ENCODE data around the gene ZNF133. TPM values are rescaled to one million over a fixed set of nuclear protein-coding genes. Genes with fewer than 3 reads are reported as not detected.
A peak's percentile ranks its signal among the peaks of the same experiment; 100 is the strongest.

Gene ZNF133
- total RNA-seq, 6 donors from 2014 or later, result 9.2 to 30.4 (median 12.8) TPM

DNA sequence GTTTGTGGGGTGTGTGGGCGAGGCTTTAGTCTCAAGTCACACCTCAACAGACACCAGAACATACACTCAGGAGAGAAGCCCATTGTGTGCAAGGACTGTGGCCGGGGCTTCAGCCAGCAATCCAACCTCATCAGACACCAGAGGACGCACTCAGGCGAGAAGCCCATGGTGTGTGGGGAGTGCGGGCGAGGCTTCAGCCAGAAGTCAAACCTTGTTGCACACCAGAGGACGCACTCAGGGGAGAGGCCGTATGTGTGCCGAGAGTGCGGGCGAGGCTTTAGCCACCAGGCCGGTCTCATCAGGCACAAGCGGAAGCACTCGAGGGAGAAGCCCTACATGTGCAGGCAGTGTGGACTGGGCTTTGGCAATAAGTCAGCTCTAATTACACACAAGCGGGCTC lies 27.8 kb downstream of the ZNF133 start:
- WGBS, 2 donors, result 94 to 100% methylated on average over 4 to 15 of the region's 15 CpGs
- DNase-seq, result peak in 1 of 2 donors; percentile 54

DNA sequence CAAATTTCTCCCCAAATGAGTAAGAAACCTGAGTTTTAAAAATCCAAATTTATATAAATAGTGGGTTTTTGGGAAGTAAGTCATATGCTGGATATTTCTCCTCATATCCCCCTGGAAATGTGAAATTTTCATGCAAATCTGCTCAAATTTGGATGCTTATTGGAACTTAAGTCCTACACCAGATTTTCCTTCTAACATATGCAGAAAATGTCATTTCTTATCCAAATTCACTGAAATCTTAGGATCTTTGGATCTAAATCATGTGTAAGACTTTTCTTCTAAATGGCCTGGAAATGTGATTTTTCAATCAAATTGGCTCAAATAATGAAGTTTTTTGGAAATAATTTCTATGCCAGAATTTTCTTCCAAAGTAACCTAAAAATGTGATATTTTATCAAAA lies 33.0 kb downstream of the ZNF133 start:
- Histone ChIP-seq H3K36me3 (peaks cover 0 to 12% (median 7%) of the 10 kb centered on the region in 4 donors), H3K27me3 (no peaks in the 10 kb centered on the region), H3K9me3 (no peaks in the 10 kb centered on the region), H3K4me1 (no peaks in the 10 kb centered on the region), H3K4me3 (no peak overlapping the region), H3K27ac (no peak overlapping the region)
- TF ChIP-seq POLR2AphosphoS5 (IDR thresholded peaks at IDR 0.05) (no peak), POLR2A (IDR thresholded peaks at IDR 0.05) (no peak), EP300 (IDR thresholded peaks at IDR 0.05) (no peak)
- TF ChIP-seq, protein P1, sequence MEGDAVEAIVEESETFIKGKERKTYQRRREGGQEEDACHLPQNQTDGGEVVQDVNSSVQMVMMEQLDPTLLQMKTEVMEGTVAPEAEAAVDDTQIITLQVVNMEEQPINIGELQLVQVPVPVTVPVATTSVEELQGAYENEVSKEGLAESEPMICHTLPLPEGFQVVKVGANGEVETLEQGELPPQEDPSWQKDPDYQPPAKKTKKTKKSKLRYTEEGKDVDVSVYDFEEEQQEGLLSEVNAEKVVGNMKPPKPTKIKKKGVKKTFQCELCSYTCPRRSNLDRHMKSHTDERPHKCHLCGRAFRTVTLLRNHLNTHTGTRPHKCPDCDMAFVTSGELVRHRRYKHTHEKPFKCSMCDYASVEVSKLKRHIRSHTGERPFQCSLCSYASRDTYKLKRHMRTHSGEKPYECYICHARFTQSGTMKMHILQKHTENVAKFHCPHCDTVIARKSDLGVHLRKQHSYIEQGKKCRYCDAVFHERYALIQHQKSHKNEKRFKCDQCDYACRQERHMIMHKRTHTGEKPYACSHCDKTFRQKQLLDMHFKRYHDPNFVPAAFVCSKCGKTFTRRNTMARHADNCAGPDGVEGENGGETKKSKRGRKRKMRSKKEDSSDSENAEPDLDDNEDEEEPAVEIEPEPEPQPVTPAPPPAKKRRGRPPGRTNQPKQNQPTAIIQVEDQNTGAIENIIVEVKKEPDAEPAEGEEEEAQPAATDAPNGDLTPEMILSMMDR (IDR thresholded peaks at IDR 0.05), result no peak
- DNase-seq (no peak), ATAC-seq (ENCODE audit: low FRiP score in 2 of 2) (no peak)

More for the DNA sequence above, 27.8 kb downstream of the ZNF133 start:
- TF ChIP-seq, protein P1 (IDR thresholded peaks at IDR 0.05), result no peak
- TF ChIP-seq POLR2A (IDR thresholded peaks at IDR 0.05) (no peak), POLR2AphosphoS5 (IDR thresholded peaks at IDR 0.05) (no peak), EP300 (IDR thresholded peaks at IDR 0.05) (no peak)
- ATAC-seq (ENCODE audit: low FRiP score in 2 of 2), result peak in 1 of 2 donors; percentile 11
- H3K36me3 ChIP-seq, result peaks cover 11 to 29% (median 23%) of the 10 kb centered on the region in 4 donors
- H3K4me3 ChIP-seq, result no peak overlapping the region
- no peak overlapping the region for H3K27ac ChIP-seq
- no peaks in the 10 kb centered on the region for H3K27me3 ChIP-seq
- no peaks in the 10 kb centered on the region for H3K4me1 ChIP-seq
- H3K9me3 ChIP-seq, result no peaks in the 10 kb centered on the region

DNA sequence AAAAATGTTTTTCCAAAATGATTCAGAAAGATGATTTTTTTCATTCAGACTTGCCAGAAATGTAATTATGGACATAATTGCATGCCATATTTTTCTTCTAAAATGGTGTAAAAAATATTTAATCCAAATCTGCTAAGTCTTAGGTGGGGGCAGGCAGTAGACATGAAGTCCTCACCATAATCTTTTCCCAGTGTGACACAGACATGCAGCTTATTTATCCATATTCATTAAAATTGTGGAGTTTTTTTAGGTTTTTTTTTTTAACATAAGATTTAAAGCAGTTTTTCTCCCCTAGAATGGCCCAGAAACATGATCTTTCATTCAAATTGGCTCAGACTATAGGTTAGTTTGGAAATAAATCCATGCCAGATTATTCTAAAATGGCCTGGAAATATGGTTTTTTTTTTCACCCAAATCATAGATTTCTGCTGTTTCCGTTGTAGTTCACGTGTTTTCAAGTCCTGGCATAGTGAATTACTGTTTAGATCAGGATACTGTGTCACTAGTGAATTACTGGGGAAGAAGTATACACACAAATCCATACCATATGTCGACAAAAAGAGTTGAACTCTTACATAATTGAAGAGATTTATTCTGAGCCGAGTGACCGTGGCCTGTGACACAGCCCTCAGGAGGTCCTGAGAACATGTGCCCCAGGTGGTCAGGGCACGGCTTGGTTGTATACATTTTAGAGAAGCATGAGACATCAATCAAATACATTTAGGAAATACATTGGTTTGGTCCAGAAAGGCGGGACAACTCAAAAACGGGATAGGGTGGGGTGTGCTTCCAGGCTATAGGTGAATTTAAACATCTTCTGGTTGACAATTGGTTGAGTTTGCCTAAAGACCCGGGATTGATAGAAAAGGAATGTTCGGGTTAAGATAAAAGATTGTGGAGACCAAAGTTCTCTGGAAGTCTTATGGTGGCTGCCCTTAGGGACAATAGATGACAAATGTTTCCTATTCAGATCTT lies 33.9 kb downstream of the ZNF133 start:
- 86% methylated on average over 10 of the region's 10 CpGs for WGBS, 2 donors
- TF ChIP-seq, protein P1 (IDR thresholded peaks at IDR 0.05), result no peak
- TF ChIP-seq POLR2A (IDR thresholded peaks at IDR 0.05) (no peak), EP300 (IDR thresholded peaks at IDR 0.05) (no peak), POLR2AphosphoS5 (IDR thresholded peaks at IDR 0.05) (no peak)

DNA sequence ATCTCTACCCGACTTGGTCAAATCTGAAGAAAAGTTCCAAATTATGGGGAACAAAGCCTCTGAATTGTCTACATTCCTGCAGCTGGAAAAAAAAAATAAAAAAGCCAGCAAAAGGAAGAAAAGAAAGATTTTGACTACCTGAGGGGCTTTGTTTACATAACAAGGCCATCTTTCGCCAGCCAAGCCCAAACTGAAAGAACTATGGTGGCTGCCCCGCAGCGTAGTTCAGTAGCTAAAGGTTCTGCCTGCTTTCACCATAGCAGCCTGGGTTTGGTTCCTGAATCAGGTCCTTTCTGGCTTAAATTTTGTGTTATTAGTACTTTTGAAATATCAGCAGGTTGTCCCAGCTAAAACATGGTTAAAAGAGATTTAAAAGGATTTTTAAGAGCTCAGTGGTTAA lies 35.4 kb downstream of the ZNF133 start:
- no peak for TF ChIP-seq POLR2AphosphoS5 (IDR thresholded peaks at IDR 0.05)
- Histone ChIP-seq H3K27ac (no peak overlapping the region), H3K9me3 (peaks cover 0 to 2% (median 0%) of the 10 kb centered on the region in 4 donors), H3K4me3 (no peak overlapping the region), H3K27me3 (no peaks in the 10 kb centered on the region), H3K4me1 (no peaks in the 10 kb centered on the region), H3K36me3 (no peaks in the 10 kb centered on the region)
- 91 to 97% methylated on average over 4 of the region's 4 CpGs for WGBS, 2 donors
- no peak for ATAC-seq (ENCODE audit: low FRiP score in 2 of 2)
- DNase-seq, result no peak

More for the DNA sequence above, 33.9 kb downstream of the ZNF133 start:
- DNase-seq (no peak), ATAC-seq (ENCODE audit: low FRiP score in 2 of 2) (no peak)
- Histone ChIP-seq H3K27ac (no peak overlapping the region), H3K4me1 (no peaks in the 10 kb centered on the region), H3K4me3 (no peak overlapping the region), H3K27me3 (no peaks in the 10 kb centered on the region), H3K9me3 (no peaks in the 10 kb centered on the region), H3K36me3 (peaks cover 0 to 3% (median under 1%) of the 10 kb centered on the region in 4 donors)

DNA sequence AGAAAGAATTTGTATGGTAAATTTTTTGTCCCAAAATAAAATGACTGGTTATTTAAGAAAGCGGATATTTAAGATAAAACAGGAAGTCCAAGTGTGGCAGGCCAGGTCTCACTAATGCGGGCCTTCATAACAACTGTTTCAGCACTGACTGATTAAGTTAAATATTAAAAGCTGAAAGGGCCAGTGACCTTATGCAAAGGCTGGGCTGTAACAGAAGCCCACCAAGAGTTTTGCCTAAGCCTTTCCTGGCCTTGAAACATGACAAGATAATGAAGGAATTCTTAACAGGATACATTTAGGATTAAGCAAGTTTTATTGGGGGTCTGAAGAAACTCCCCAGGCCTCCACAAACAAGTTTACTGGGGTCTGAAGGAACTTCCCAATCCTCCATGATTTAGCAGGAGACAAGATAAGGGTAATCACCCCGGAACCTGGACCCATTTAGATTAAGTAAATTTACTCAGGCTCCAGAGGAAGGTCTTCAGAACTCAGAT lies 36.3 kb downstream of the ZNF133 start:
- Histone ChIP-seq H3K4me3 (no peak overlapping the region), H3K9me3 (peaks cover 0 to 4% (median under 1%) of the 10 kb centered on the region in 4 donors), H3K4me1 (no peaks in the 10 kb centered on the region), H3K36me3 (no peaks in the 10 kb centered on the region), H3K27ac (no peak overlapping the region), H3K27me3 (no peaks in the 10 kb centered on the region)
- WGBS, 2 donors, result 43 to 50% methylated on average over 3 of the region's 3 CpGs
- TF ChIP-seq EP300 (IDR thresholded peaks at IDR 0.05), result no peak
- TF ChIP-seq POLR2AphosphoS5 (IDR thresholded peaks at IDR 0.05), result no peak
- TF ChIP-seq, protein P1 (IDR thresholded peaks at IDR 0.05), result no peak
- no peak for TF ChIP-seq POLR2A (IDR thresholded peaks at IDR 0.05)
- ATAC-seq (ENCODE audit: low FRiP score in 2 of 2) (no peak), DNase-seq (no peak)
